Activated CD4-positive, alpha-beta T cell treated with anti-CD3 and anti-CD28 coated beads, Interleukin-2, amount 50 U/mL, for 48 hours (primary cell): ENCODE data around the gene BMPR1A.
A peak's percentile ranks its signal among the peaks of the same experiment; 100 is the strongest.
"Not testable (repeated sequence)": the region's sequence is repeated elsewhere in the genome, so short reads cannot be mapped to it uniquely, and the experiment has no call there.

ENCODE experiments used
- DNase-seq, 2 experiments: peaks; one replicate each; pipeline ENCODE4 v3.0.0-alpha.2; 2020

BMPR1A gene

GRCh38 chr10:86732771-86733170, 23.6 kb upstream of the BMPR1A start:
- DNase-seq: no peak

- no peak for DNase-seq
Measured at GRCh38 chr10:86733260-86733671, 23.2 kb upstream of the BMPR1A start.

GRCh38 chr10:86734207-86734988, 22.0 kb upstream of the BMPR1A start:
- no peak for DNase-seq

GRCh38 chr10:86735278-86735677, 21.1 kb upstream of the BMPR1A start:
- not testable (repeated sequence) for DNase-seq

GRCh38 chr10:86742230-86742629, 14.2 kb upstream of the BMPR1A start:
- no peak for DNase-seq

GRCh38 chr10:86744067-86744725, 12.2 kb upstream of the BMPR1A start:
- no peak for DNase-seq

- no peak for DNase-seq
Measured at GRCh38 chr10:86747796-86748581, 8.4 kb upstream of the BMPR1A start.

GRCh38 chr10:86749854-86750253, 6.6 kb upstream of the BMPR1A start:
- DNase-seq: no peak

GRCh38 chr10:86751477-86751876, 4.9 kb upstream of the BMPR1A start:
- no peak for DNase-seq

GRCh38 chr10:86752311-86752710, 4.1 kb upstream of the BMPR1A start:
- no peak for DNase-seq

GRCh38 chr10:86753051-86753450, 3.4 kb upstream of the BMPR1A start:
- no peak for DNase-seq

GRCh38 chr10:86753638-86754434, 2.6 kb upstream of the BMPR1A start:
- no peak for DNase-seq

GRCh38 chr10:86755454-86755739, 1.0 kb upstream of the BMPR1A start:
- no peak for DNase-seq

GRCh38 chr10:86755740-86756510, 494 bp upstream of the BMPR1A start:
- DNase-seq: peak; percentile 88 to 91

GRCh38 chr10:86757113-86757972, 924 bp downstream of the BMPR1A start:
- DNase-seq: peak; percentile 19 to 31

GRCh38 chr10:86758189-86759072, 2.0 kb downstream of the BMPR1A start:
- DNase-seq: no peak

GRCh38 chr10:86759073-86759672, 2.8 kb downstream of the BMPR1A start:
- no peak for DNase-seq

- DNase-seq: no peak
Measured at GRCh38 chr10:86763404-86763803, 7.0 kb downstream of the BMPR1A start.

GRCh38 chr10:86765548-86765947, 9.1 kb downstream of the BMPR1A start:
- DNase-seq: no peak
